BJ (cell line): ENCODE data around the gene HAT1. TPM values are rescaled to one million over a fixed set of nuclear protein-coding genes. Genes with fewer than 3 reads are reported as not detected.

Experiments
- CTCF ChIA-PET: fragments of 350-600 bp; formaldehyde crosslinking; extraction: SDS; loops from one replicate; lab custom pipeline; 2021; ENCODE audit warnings: antibody characterized with exemption, inconsistent platforms; lab: Yijun Ruan, JAX
- POLR2A ChIA-PET: fragments of 300-600 bp; sonication (Branson Sonifier 250); formaldehyde crosslinking; extraction: SDS; loops from one replicate; lab custom pipeline; 2021; ENCODE audit warnings: antibody characterized with exemption; lab: Charles Lee
- DNase-seq: peaks from one replicate; pipeline ENCODE4 v3.0.0-alpha.2; 2011; ENCODE audit warnings: low read depth
- H3K27me3 ChIP-seq: 2 replicates; pipeline ENCODE4 v1.6.0; 2011; ENCODE audit warnings: low read length; ENCODE audit not compliant: control insufficient read depth, insufficient read depth
- H3K36me3 ChIP-seq: 2 replicates; pipeline ENCODE4 v1.5.1; 2011; ENCODE audit warnings: low read length; ENCODE audit not compliant: control insufficient read depth, insufficient read depth
- H3K4me3 ChIP-seq: 2 replicates; pipeline ENCODE4 v1.5.1; 2011; ENCODE audit warnings: low read depth, mild to moderate bottlenecking, control low read depth, low read length
- polyA plus RNA-seq: library from polyadenylated mRNA; depleted of rRNA; stranded (reverse); fragments of >200 nt; gene quantifications from 2 replicates; pipeline ENCODE4 v1.2.3, GENCODE V29; 2011
- TF ChIP-seq, protein P1 (sequence below): IDR thresholded peaks from 2 replicates; pipeline ENCODE4 v1.5.1; 2011; ENCODE audit warnings: low read depth, mild to moderate bottlenecking, control low read depth, inconsistent platforms, low read length, moderate library complexity; ENCODE audit not compliant: insufficient read depth

Gene HAT1
- polyA plus RNA-seq, 1 experiment = 19.9 TPM

- no peaks in the 10 kb centered on the region for H3K36me3 ChIP-seq
- H3K4me3 ChIP-seq = no peak overlapping the region
- TF ChIP-seq, protein P1, sequence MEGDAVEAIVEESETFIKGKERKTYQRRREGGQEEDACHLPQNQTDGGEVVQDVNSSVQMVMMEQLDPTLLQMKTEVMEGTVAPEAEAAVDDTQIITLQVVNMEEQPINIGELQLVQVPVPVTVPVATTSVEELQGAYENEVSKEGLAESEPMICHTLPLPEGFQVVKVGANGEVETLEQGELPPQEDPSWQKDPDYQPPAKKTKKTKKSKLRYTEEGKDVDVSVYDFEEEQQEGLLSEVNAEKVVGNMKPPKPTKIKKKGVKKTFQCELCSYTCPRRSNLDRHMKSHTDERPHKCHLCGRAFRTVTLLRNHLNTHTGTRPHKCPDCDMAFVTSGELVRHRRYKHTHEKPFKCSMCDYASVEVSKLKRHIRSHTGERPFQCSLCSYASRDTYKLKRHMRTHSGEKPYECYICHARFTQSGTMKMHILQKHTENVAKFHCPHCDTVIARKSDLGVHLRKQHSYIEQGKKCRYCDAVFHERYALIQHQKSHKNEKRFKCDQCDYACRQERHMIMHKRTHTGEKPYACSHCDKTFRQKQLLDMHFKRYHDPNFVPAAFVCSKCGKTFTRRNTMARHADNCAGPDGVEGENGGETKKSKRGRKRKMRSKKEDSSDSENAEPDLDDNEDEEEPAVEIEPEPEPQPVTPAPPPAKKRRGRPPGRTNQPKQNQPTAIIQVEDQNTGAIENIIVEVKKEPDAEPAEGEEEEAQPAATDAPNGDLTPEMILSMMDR = no peak
- no peaks in the 10 kb centered on the region for H3K27me3 ChIP-seq
- CTCF ChIA-PET = no interaction called here
- POLR2A ChIA-PET = no interaction called here
- no peak for DNase-seq
These were observed 89.7 kb downstream of the HAT1 start for GRCh38 chr2:172011812-172012575.

DNA sequence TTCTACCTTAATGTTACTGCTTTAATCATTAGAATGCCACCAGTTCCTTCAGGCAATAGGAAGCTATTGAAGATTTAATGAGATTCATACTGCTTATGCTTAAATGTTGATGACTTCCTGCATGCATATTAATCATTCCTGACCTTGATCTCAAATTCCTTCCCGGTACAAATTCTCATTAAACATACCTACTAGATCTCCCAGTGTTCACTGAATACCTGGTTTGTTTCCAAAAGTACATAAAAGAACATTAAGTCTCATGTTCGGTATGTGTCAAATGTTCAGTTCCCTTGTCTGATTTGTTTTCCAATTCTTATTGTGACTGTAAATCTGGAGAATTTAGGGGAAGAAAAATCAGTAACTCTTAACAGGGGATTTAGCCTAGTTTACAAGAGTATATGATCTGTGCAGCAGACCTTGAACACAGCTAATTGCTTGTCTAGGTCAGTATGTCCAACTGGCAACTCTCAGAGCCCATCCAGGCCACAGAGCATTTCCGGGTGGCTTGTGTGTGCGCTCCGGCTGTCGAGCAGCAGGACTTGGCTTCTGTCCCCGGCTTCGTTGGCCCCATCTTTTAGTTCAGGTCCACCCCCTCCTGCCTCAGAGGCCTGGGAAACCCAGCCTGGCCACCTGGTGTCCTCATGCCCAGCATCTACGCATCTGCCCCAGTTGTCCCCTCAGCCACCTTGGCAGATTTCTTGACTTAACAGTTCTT, 90.6 kb downstream of the HAT1 start:
- TF ChIP-seq, protein P1 = no peak
- H3K36me3 ChIP-seq = no peaks in the 10 kb centered on the region
- POLR2A ChIA-PET = interaction anchor here (0.7 kb wide), 1 partner anchor 19 kb away, joined by 3 read pairs; no protein-coding TSS in a partner anchor
- DNase-seq = no peak
- no peak overlapping the region for H3K4me3 ChIP-seq
- H3K27me3 ChIP-seq = no peaks in the 10 kb centered on the region
- CTCF ChIA-PET = no interaction called here

GRCh38 chr2:172013396-172013795, 91.1 kb downstream of the HAT1 start:
- CTCF ChIA-PET = no interaction called here

GRCh38 chr2:172021074-172021931, 99.0 kb downstream of the HAT1 start:
- H3K36me3 ChIP-seq = no peaks in the 10 kb centered on the region
- TF ChIP-seq, protein P1 = no peak
- H3K4me3 ChIP-seq = no peak overlapping the region
- CTCF ChIA-PET = interaction anchor here (1.2 kb wide), 1 partner anchor 8 kb away, joined by 4 read pairs; no protein-coding TSS in a partner anchor
- H3K27me3 ChIP-seq = no peaks in the 10 kb centered on the region
- POLR2A ChIA-PET = no interaction called here
- DNase-seq = no peak

More at GRCh38 chr2:172013396-172013795, 91.1 kb downstream of the HAT1 start:
- TF ChIP-seq, protein P1 = no peak
- H3K36me3 ChIP-seq = no peaks in the 10 kb centered on the region
- H3K27me3 ChIP-seq = no peaks in the 10 kb centered on the region
- no peak for DNase-seq
- POLR2A ChIA-PET = interaction anchor here (0.7 kb wide), 1 partner anchor 19 kb away, joined by 3 read pairs; no protein-coding TSS in a partner anchor
- no peak overlapping the region for H3K4me3 ChIP-seq

DNA sequence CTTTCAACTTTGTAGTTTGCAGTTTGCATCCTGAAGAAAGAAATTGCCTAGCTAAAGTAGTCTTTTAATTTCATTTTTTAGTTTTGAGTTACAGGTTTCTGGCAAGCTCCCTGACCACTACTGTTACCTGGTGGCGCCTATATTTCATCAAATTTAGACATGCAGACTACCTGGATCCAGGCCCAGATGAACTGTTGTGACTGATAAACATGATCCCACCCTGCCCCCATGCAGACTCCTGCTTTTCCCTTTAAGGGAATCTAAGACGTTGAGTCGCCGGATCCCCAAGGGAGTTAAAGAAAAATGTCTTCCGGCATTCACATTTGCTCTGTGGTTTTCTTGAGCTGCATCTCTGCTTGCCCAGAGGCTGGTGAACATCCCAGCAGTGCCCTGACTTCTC, 99.7 kb downstream of the HAT1 start:
- Histone ChIP-seq H3K36me3 (no peaks in the 10 kb centered on the region), H3K27me3 (no peaks in the 10 kb centered on the region), H3K4me3 (no peak overlapping the region)
- CTCF ChIA-PET = no interaction called here
- POLR2A ChIA-PET = interaction anchor here (0.6 kb wide), 1 partner anchor 17 kb away, joined by 3 read pairs; no protein-coding TSS in a partner anchor
- DNase-seq = no peak
- TF ChIP-seq, protein P1 = no peak
